ENCODE measurements around the gene SEPTIN8. TPM values are rescaled to one million over a fixed set of nuclear protein-coding genes. Genes with fewer than 3 reads are reported as not detected.

Gene SEPTIN8
- total and polyA plus RNA-seq, 2 donors (not counting 1 experiment from before 2014, with no cell fraction given) = 4.0 to 5.9 TPM

- H3K4me2 ChIP-seq (replicated peaks; ENCODE audit: low read depth, low read length, poor library complexity, severe bottlenecking) = no peak overlapping the region
- H3K27me3 ChIP-seq (replicated peaks in 1 of 4; ENCODE audit: control extremely low read depth in 1 of 4, control insufficient read depth in 3 of 4, insufficient read depth in 4 of 4, low read length in 3 of 4) = peaks cover 0 to 47% (median 24%) of the 10 kb centered on the region in 4 experiments
- ATAC-seq (ENCODE audit: low read depth) (no peak), DNase-seq (no peak)
- H3K9me3 ChIP-seq (ENCODE audit: control extremely low read depth in 1 of 3, control insufficient read depth in 2 of 3, insufficient read depth in 1 of 3, low read length in 2 of 3) = peaks cover 0 to 5% (median under 1%) of the 10 kb centered on the region in 3 donors
- intact Hi-C loops (cut with micrococcal nuclease) = loop anchor here (2.0 kb wide), 1 partner anchor 80 kb away; the partner anchor contains the start of gene KIF3A
- H3K4me1 ChIP-seq (ENCODE audit: control insufficient read depth in 2 of 2, insufficient read depth in 2 of 2, low read length in 2 of 2) = peaks cover 24% of the 10 kb centered on the region in 2 donors
- no peak overlapping the region for H3K27ac ChIP-seq (ENCODE audit: low read length in 2 of 2)
- H3K36me3 ChIP-seq (replicated peaks in 1 of 2; ENCODE audit: control extremely low read depth in 1 of 2, control insufficient read depth in 1 of 2, extremely low read depth in 1 of 2, insufficient read depth in 2 of 2, low read length in 1 of 2) = no peaks in the 10 kb centered on the region
- no peaks in the 10 kb centered on the region for H3K9me3 Mint-ChIP-seq (ENCODE audit: insufficient read depth)
- ChIA-PET POLR2A (no interaction called here), CTCF (interaction anchor here (1.6 to 1.8 kb wide), 2 partner anchors 432 to 578 kb away, joined by 3 to 7 read pairs; no protein-coding TSS in a partner anchor)
- H3K4me3 ChIP-seq (ENCODE audit: control extremely low read depth in 1 of 5, extremely low read depth in 1 of 5, insufficient read depth in 1 of 5, low read depth in 2 of 5, low read length in 4 of 5) = no peak overlapping the region
- H3K27me3 Mint-ChIP-seq = peaks cover 24% of the 10 kb centered on the region
- H3K27ac Mint-ChIP-seq = no peak overlapping the region
- H3K79me2 ChIP-seq (ENCODE audit: control insufficient read depth, insufficient read depth, low read length) = no peaks in the 10 kb centered on the region
- H4K20me1 ChIP-seq (ENCODE audit: control insufficient read depth, insufficient read depth, low read length, poor library complexity, severe bottlenecking) = no peaks in the 10 kb centered on the region
- no peak overlapping the region for H3K4me3 Mint-ChIP-seq
- H3K4me1 Mint-ChIP-seq = peaks cover 22% of the 10 kb centered on the region
- H3K9ac ChIP-seq (ENCODE audit: low read length) = no peak overlapping the region
- TF ChIP-seq CTCF (IDR thresholded peaks at IDR 0.05) (no peak), EZH2 (IDR thresholded peaks at IDR 0.05; ENCODE audit: borderline replicate concordance, insufficient read depth, low read depth, low read length, poor library complexity, severe bottlenecking) (no peak)
- no peak overlapping the region for H2AFZ ChIP-seq (ENCODE audit: insufficient read depth, low read depth, low read length, poor library complexity, severe bottlenecking)
Measured at GRCh38 chr5:132816554-132816953, 39.5 kb upstream of the SEPTIN8 start.

DNA sequence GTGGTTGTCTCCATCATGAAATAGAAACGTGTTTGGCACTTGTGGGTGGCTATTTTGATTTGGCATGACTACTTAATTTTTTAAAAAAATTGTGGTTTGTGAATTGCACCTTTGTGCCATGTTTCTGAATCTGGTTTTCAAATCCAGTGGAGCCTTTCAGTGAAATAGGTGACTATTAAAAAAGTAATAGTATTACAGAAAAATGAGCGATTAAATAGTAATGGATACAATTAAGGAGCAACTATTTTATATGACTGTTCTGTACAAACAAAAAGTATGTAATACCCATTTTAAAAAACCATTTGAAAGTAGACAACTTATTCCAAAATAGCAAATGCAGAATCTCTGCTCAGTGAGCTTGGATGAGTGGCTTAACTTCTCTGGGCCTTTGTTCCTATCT is 39.0 kb upstream of the SEPTIN8 start:
- Histone ChIP-seq H3K27ac (ENCODE audit: low read length in 2 of 2) (no peak overlapping the region), H3K9ac (ENCODE audit: low read length) (no peak overlapping the region), H3K4me3 (ENCODE audit: control extremely low read depth in 1 of 5, extremely low read depth in 1 of 5, insufficient read depth in 1 of 5, low read depth in 2 of 5, low read length in 4 of 5) (no peak overlapping the region), H4K20me1 (ENCODE audit: control insufficient read depth, insufficient read depth, low read length, poor library complexity, severe bottlenecking) (no peaks in the 10 kb centered on the region), H2AFZ (ENCODE audit: insufficient read depth, low read depth, low read length, poor library complexity, severe bottlenecking) (no peak overlapping the region), H3K27me3 (replicated peaks in 1 of 4; ENCODE audit: control extremely low read depth in 1 of 4, control insufficient read depth in 3 of 4, insufficient read depth in 4 of 4, low read length in 3 of 4) (peaks cover 0 to 48% (median 29%) of the 10 kb centered on the region in 4 experiments), H3K79me2 (ENCODE audit: control insufficient read depth, insufficient read depth, low read length) (no peaks in the 10 kb centered on the region), H3K4me1 (ENCODE audit: control insufficient read depth in 2 of 2, insufficient read depth in 2 of 2, low read length in 2 of 2) (peaks cover 24% of the 10 kb centered on the region in 2 donors), H3K36me3 (replicated peaks in 1 of 2; ENCODE audit: control extremely low read depth in 1 of 2, control insufficient read depth in 1 of 2, extremely low read depth in 1 of 2, insufficient read depth in 2 of 2, low read length in 1 of 2) (no peaks in the 10 kb centered on the region), H3K9me3 (ENCODE audit: control extremely low read depth in 1 of 3, control insufficient read depth in 2 of 3, insufficient read depth in 1 of 3, low read length in 2 of 3) (peaks cover 0 to 5% (median 1%) of the 10 kb centered on the region in 3 donors), H3K4me2 (replicated peaks; ENCODE audit: low read depth, low read length, poor library complexity, severe bottlenecking) (no peak overlapping the region)
- POLR2A ChIA-PET = no interaction called here
- Mint-ChIP-seq H3K27ac (no peak overlapping the region), H3K27me3 (peaks cover 29% of the 10 kb centered on the region), H3K4me3 (no peak overlapping the region), H3K4me1 (peaks cover 22% of the 10 kb centered on the region), H3K9me3 (ENCODE audit: insufficient read depth) (no peaks in the 10 kb centered on the region)
- intact Hi-C loops (cut with micrococcal nuclease) = loop anchor here (2.0 kb wide), 1 partner anchor 79 kb away; the partner anchor contains the start of gene KIF3A
- TF ChIP-seq EZH2 (IDR thresholded peaks at IDR 0.05; ENCODE audit: borderline replicate concordance, insufficient read depth, low read depth, low read length, poor library complexity, severe bottlenecking) = no peak
- TF ChIP-seq CTCF (IDR thresholded peaks at IDR 0.05) = no peak
- CTCF ChIA-PET = interaction anchor here (1.8 to 3.3 kb wide), 2 partner anchors 13 to 578 kb away, joined by 7 to 18 read pairs; partner anchors contain the start of gene SHROOM1
- no peak for ATAC-seq (ENCODE audit: low read depth)
- WGBS (ENCODE audit: insufficient coverage) = no CpG with 5 or more reads among the region's 2 CpGs
- DNase-seq = no peak
